ENCODE results near the gene REEP1. TPM values are rescaled to one million over a fixed set of nuclear protein-coding genes. Genes with fewer than 3 reads are reported as not detected.

REEP1 gene
- total and polyA plus RNA-seq, 2 of the 13 experiments (the other 11 are each of a cell fraction or from before 2014, with no cell fraction given) = 0.27 TPM; not detected in 1

DNA sequence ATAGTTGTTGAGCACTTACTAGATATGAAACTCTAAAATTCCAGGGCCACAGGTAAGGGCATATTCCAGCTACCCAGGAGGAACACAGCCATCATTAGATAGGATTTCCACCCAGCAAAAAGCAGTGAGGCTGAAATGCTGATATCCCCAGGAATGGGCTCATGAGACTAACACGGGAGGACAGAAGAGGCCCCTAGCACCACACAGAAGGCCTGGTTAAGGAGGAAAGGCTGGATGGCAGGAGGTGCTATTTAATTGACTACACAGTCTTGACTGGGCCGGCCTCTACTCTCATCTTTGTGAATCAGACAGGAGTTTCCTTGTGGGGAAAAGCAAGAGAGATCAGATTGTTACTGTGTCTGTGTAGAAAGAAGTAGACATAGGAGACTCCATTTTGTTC lies 76.4 kb downstream of the REEP1 start:
- Histone ChIP-seq H3K79me2 (ENCODE audit: insufficient read depth, low read length) (no peaks in the 10 kb centered on the region), H3K9me3 (ENCODE audit: low read length) (no peaks in the 10 kb centered on the region), H4K20me1 (ENCODE audit: insufficient read depth, low read length) (no peaks in the 10 kb centered on the region), H3K4me2 (ENCODE audit: low read depth, low read length) (peak overlapping the region; percentile 36), H3K9ac (ENCODE audit: insufficient read depth, low read depth, low read length) (no peak overlapping the region), H3K4me3 (replicated peaks in 1 of 3; ENCODE audit: insufficient read depth in 1 of 3, low read depth in 2 of 3, low read length in 3 of 3) (no peak overlapping the region), H3K27me3 (ENCODE audit: control insufficient read depth in 1 of 2, insufficient read depth in 2 of 2, low read length in 2 of 2) (peaks cover 1 to 11% of the 10 kb centered on the region in 2 experiments; a peak in 3 of 5 replicates), H3K4me1 (ENCODE audit: insufficient read depth, low read length) (peaks cover 10% of the 10 kb centered on the region), H3K27ac (ENCODE audit: extremely low read length, insufficient read depth, low read length) (no peak overlapping the region), H3K36me3 (replicated peaks in 1 of 2; ENCODE audit: control insufficient read depth in 1 of 2, insufficient read depth in 2 of 2, low read length in 2 of 2) (no peaks in the 10 kb centered on the region), H2AFZ (ENCODE audit: low read length) (no peak overlapping the region)
- FAIRE-seq (no peak), DNase-seq (ENCODE audit: low spot score) (no peak), ATAC-seq (peak; percentile 56)
- no TSS peak for BruUV-seq (replicated peaks)
- POLR2A ChIA-PET = no interaction called here
- CTCF ChIA-PET (ENCODE audit: low intra/inter-chr PET ratio, low total read pairs) = no interaction called here
- intact Hi-C loops (cut with micrococcal nuclease; ENCODE audit: unreplicated experiment) (no loop called here), in situ Hi-C loops (cut with HindIII; ENCODE audit: extremely low pct_ligation_motif_present, low pct_unique_long_range_greater_than_20kb) (no loop called here)
- WGBS (ENCODE audit: low lambda C conversion rate) = 51% methylated on average over 2 of the region's 2 CpGs
- TF ChIP-seq GABPA (IDR thresholded peaks at IDR 0.05; ENCODE audit: low read depth, low read length) = no peak
- TF ChIP-seq GABPA (CRISPR knock-in tag; IDR thresholded peaks at IDR 0.05; ENCODE audit: low read depth) = no peak
- TF ChIP-seq KDM4B (CRISPR knock-in tag; IDR thresholded peaks at IDR 0.05) = no peak
- no peak for TF ChIP-seq ERF (CRISPR knock-in tag; IDR thresholded peaks at IDR 0.05)
- no peak for TF ChIP-seq CCDC6 (CRISPR knock-in tag; IDR thresholded peaks at IDR 0.05)
- TF ChIP-seq, protein P1, sequence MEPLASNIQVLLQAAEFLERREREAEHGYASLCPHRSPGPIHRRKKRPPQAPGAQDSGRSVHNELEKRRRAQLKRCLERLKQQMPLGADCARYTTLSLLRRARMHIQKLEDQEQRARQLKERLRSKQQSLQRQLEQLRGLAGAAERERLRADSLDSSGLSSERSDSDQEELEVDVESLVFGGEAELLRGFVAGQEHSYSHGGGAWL (CRISPR knock-in tag; IDR thresholded peaks at IDR 0.05) = no peak
- TF ChIP-seq ZNF724P (CRISPR knock-in tag; IDR thresholded peaks at IDR 0.05; ENCODE audit: borderline replicate concordance) = no peak
- TF ChIP-seq, protein P2, sequence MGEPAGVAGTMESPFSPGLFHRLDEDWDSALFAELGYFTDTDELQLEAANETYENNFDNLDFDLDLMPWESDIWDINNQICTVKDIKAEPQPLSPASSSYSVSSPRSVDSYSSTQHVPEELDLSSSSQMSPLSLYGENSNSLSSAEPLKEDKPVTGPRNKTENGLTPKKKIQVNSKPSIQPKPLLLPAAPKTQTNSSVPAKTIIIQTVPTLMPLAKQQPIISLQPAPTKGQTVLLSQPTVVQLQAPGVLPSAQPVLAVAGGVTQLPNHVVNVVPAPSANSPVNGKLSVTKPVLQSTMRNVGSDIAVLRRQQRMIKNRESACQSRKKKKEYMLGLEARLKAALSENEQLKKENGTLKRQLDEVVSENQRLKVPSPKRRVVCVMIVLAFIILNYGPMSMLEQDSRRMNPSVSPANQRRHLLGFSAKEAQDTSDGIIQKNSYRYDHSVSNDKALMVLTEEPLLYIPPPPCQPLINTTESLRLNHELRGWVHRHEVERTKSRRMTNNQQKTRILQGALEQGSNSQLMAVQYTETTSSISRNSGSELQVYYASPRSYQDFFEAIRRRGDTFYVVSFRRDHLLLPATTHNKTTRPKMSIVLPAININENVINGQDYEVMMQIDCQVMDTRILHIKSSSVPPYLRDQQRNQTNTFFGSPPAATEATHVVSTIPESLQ (CRISPR knock-in tag; conservative IDR thresholded peaks at IDR 0.05) = no peak
- TF ChIP-seq ESRRA (CRISPR knock-in tag; IDR thresholded peaks at IDR 0.05; ENCODE audit: low read depth) = no peak
- TF ChIP-seq WIZ (CRISPR knock-in tag; IDR thresholded peaks at IDR 0.05) = no peak
- TF ChIP-seq ZBTB49 (CRISPR knock-in tag; IDR thresholded peaks at IDR 0.05; ENCODE audit: borderline replicate concordance) = no peak
- no peak for TF ChIP-seq ZKSCAN5 (CRISPR knock-in tag; IDR thresholded peaks at IDR 0.05)
- no peak for TF ChIP-seq ZNF891 (CRISPR knock-in tag; IDR thresholded peaks at IDR 0.05)
- TF ChIP-seq, protein P3, sequence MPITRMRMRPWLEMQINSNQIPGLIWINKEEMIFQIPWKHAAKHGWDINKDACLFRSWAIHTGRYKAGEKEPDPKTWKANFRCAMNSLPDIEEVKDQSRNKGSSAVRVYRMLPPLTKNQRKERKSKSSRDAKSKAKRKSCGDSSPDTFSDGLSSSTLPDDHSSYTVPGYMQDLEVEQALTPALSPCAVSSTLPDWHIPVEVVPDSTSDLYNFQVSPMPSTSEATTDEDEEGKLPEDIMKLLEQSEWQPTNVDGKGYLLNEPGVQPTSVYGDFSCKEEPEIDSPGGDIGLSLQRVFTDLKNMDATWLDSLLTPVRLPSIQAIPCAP (CRISPR knock-in tag; IDR thresholded peaks at IDR 0.05; ENCODE audit: low read depth) = no peak
- no peak for TF ChIP-seq POLR2A (IDR thresholded peaks at IDR 0.05; ENCODE audit: insufficient read depth in 1 of 2, low read depth in 2 of 2, low read length in 2 of 2)
- TF ChIP-seq ZNF136 (CRISPR knock-in tag; IDR thresholded peaks at IDR 0.05; ENCODE audit: low read depth) = no peak
